Adrenal gland (tissue), 12 donors: ENCODE results near the gene RMDN3. TPM values are rescaled to one million over a fixed set of nuclear protein-coding genes. Genes with fewer than 3 reads are reported as not detected.

Experiments used
- DNase-seq, 7 donors: peaks; one replicate each; pipeline ENCODE4 v3.0.0-alpha.2; 2019 to 2020
- H3K27ac ChIP-seq, 5 donors: fragments of 200-600 bp; sonication (generic) in 4 of 5; 1 replicate in 3 of 5; 2 replicates in 2 of 5; pipeline versions ENCODE4 v1.5.1 to v1.8.0; 2016 to 2020; ENCODE audit warnings: mild to moderate bottlenecking in 1 of 5
- H3K27me3 ChIP-seq: fragments of 200-600 bp; 2 replicates; pipeline ENCODE4 v1.8.0; 2021
- H3K36me3 ChIP-seq, 2 donors: fragments of 200-600 bp; replicated peaks in 1 of 2; 1 replicate in 1 of 2; 2 replicates in 1 of 2; pipeline versions ENCODE4 v1.5.1 to v1.8.0; 2018 to 2022
- H3K4me1 ChIP-seq, 2 donors: fragments of 200-600 bp; replicated peaks in 1 of 2; 1 replicate in 1 of 2; 2 replicates in 1 of 2; pipeline versions ENCODE4 v1.5.1 to v1.8.0; 2018 to 2021
- H3K4me3 ChIP-seq, 4 donors: fragments of 200-600 bp; sonication (generic) in 3 of 4; one replicate each; pipeline ENCODE4 v1.5.1; 2016 to 2018
- H3K9me3 ChIP-seq, 3 donors: fragments of 200-600 bp; sonication (generic) in 1 of 3; replicated peaks in 1 of 3; 1 replicate in 2 of 3; 2 replicates in 1 of 3; pipeline versions ENCODE4 v1.5.1 to v1.8.0; 2016 to 2021
- POLR2A ChIP-seq, 2 donors: fragments of 450-650 bp; IDR thresholded peaks; one replicate each; pipeline ENCODE4 v1.6.1; 2017; ENCODE audit warnings: antibody characterized with exemption in 2 of 2, mild to moderate bottlenecking in 2 of 2, moderate library complexity in 1 of 2
- WGBS, 4 donors: extraction: QIAGEN DNeasy Blood & Tissue Kit in 2 of 4; methylation state at CpG; one replicate each; pipeline versions ENCODE4 v1.1.5 to v1.1.7; 2013 to 2017; 5-methylcytosine and 5-hydroxymethylcytosine counted together
- intact Hi-C, 2 donors: fragments of 100-400 bp; cut with DNase I; formaldehyde crosslinking; loops; one replicate each; pipeline versions ENCODE4 v1.14.1 to v1.15.0; 2022 to 2023
- polyA plus RNA-seq, 3 donors: library from polyadenylated mRNA; stranded (reverse); fragments of 200-250 nt in 2 of 3; fragments of 350-450 nt in 1 of 3; fragmentation: Illumina TruSeq in 1 of 3; extraction: RNeasy Lipid Tissue Mini Kit (QIAGEN cat#74804) in 1 of 3; gene quantifications; one replicate each; pipeline ENCODE4 v1.2.3, GENCODE V29; 2013 to 2014
- total RNA-seq, 9 donors: library from RNA; depleted of rRNA in 4 of 9; stranded (reverse); fragments of >200 nt in 4 of 9; fragments of 120-200 nt in 1 of 9; fragmentation: NEBNext Ultra II Directional in 1 of 9; extraction: Animal tissue kit (Norgen Biotek cat#: 25700) in 1 of 9; gene quantifications; one replicate each; pipeline versions ENCODE4 v1.1.0 to v1.2.4, GENCODE V29; 2013 to 2023
- TF ChIP-seq, protein P1 (sequence below), 6 experiments: fragments of 450-650 bp in 4 of 6; fragments of 200-600 bp in 2 of 6; sonication (generic) in 1 of 6; IDR thresholded peaks; 1 replicate in 5 of 6; 2 replicates in 1 of 6; pipeline versions ENCODE4 v1.5.1 to v1.8.0; 2016 to 2021; ENCODE audit warnings: antibody characterized with exemption in 6 of 6, mild to moderate bottlenecking in 2 of 6, moderate library complexity in 1 of 6
- donor health status: healthy with polysubstance abuse.
- donor health status: Bipolar disorder and iron deficiency.
- donor health status: DM: yes; HTN: yes; CAD: no.
- donor health status: DM: no; HTN: no; CAD: no.
- donor health status: DM: no; HTN: no; CAD: no.
- donor health status: DM: yes; HTN: yes; CAD: no.

The RMDN3 gene
- total and polyA plus RNA-seq, 12 donors: 19.2 to 50.1 (median 32.5) TPM

- H3K9me3 ChIP-seq: no peaks in the 10 kb centered on the region
- 95 to 97% (median 95%) methylated on average over 5 to 6 of the region's 6 CpGs; no CpG with 5 or more reads in 1 of the 4 donors for WGBS, 4 donors
- intact Hi-C loops: no loop called here
- H3K27ac ChIP-seq: no peak overlapping the region
- no peaks in the 10 kb centered on the region for H3K27me3 ChIP-seq
- peaks cover 5 to 11% of the 10 kb centered on the region in 2 donors for H3K4me1 ChIP-seq
- no peak overlapping the region for H3K4me3 ChIP-seq
- no peak for TF ChIP-seq POLR2A (IDR thresholded peaks at IDR 0.05)
- TF ChIP-seq, protein P1, sequence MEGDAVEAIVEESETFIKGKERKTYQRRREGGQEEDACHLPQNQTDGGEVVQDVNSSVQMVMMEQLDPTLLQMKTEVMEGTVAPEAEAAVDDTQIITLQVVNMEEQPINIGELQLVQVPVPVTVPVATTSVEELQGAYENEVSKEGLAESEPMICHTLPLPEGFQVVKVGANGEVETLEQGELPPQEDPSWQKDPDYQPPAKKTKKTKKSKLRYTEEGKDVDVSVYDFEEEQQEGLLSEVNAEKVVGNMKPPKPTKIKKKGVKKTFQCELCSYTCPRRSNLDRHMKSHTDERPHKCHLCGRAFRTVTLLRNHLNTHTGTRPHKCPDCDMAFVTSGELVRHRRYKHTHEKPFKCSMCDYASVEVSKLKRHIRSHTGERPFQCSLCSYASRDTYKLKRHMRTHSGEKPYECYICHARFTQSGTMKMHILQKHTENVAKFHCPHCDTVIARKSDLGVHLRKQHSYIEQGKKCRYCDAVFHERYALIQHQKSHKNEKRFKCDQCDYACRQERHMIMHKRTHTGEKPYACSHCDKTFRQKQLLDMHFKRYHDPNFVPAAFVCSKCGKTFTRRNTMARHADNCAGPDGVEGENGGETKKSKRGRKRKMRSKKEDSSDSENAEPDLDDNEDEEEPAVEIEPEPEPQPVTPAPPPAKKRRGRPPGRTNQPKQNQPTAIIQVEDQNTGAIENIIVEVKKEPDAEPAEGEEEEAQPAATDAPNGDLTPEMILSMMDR (IDR thresholded peaks at IDR 0.05): no peak
- no peak for DNase-seq
- peaks cover 0 to 70% of the 10 kb centered on the region in 2 donors for H3K36me3 ChIP-seq
Observed at GRCh38 chr15:40773902-40774301, 18.8 kb upstream of the RMDN3 start.

- WGBS, 4 donors: 90 to 97% (median 92%) methylated on average over 4 to 8 of the region's 8 CpGs
- TF ChIP-seq, protein P1 (IDR thresholded peaks at IDR 0.05): no peak
- no peak for TF ChIP-seq POLR2A (IDR thresholded peaks at IDR 0.05)
- Histone ChIP-seq H3K4me1 (peaks cover 5 to 12% of the 10 kb centered on the region in 2 donors), H3K4me3 (no peak overlapping the region), H3K27me3 (no peaks in the 10 kb centered on the region), H3K36me3 (peaks cover 0 to 66% of the 10 kb centered on the region in 2 donors), H3K27ac (no peak overlapping the region), H3K9me3 (no peaks in the 10 kb centered on the region)
- intact Hi-C loops: no loop called here
- no peak for DNase-seq
Observed at GRCh38 chr15:40773496-40773895, 18.4 kb upstream of the RMDN3 start.

GRCh38 chr15:40772014-40772413, 17.0 kb upstream of the RMDN3 start:
- H3K36me3 ChIP-seq: peaks cover 0 to 52% of the 10 kb centered on the region in 2 donors
- WGBS, 4 donors: 91 to 94% (median 93%) methylated on average over 12 to 13 of the region's 13 CpGs

GRCh38 chr15:40771242-40771641, 16.2 kb upstream of the RMDN3 start:
- Histone ChIP-seq H3K4me1 (peaks cover 16 to 19% of the 10 kb centered on the region in 2 donors), H3K4me3 (no peak overlapping the region), H3K36me3 (peaks cover 0 to 44% of the 10 kb centered on the region in 2 donors), H3K27ac (no peak overlapping the region), H3K9me3 (no peaks in the 10 kb centered on the region), H3K27me3 (no peaks in the 10 kb centered on the region)
- no peak for DNase-seq
- 89 to 99% (median 93%) methylated on average over 5 of the region's 5 CpGs for WGBS, 4 donors
- TF ChIP-seq, protein P1 (IDR thresholded peaks at IDR 0.05): no peak
- TF ChIP-seq POLR2A (IDR thresholded peaks at IDR 0.05): no peak
- intact Hi-C loops: no loop called here

More at GRCh38 chr15:40772014-40772413, 17.0 kb upstream of the RMDN3 start:
- no peak for DNase-seq
- TF ChIP-seq POLR2A (IDR thresholded peaks at IDR 0.05): no peak
- TF ChIP-seq, protein P1 (IDR thresholded peaks at IDR 0.05): no peak
- no peaks in the 10 kb centered on the region for H3K9me3 ChIP-seq
- H3K27ac ChIP-seq: no peak overlapping the region
- no peak overlapping the region for H3K4me3 ChIP-seq
- intact Hi-C loops: no loop called here
- no peaks in the 10 kb centered on the region for H3K27me3 ChIP-seq
- H3K4me1 ChIP-seq: peaks cover 8 to 12% of the 10 kb centered on the region in 2 donors
